OCI-LY3 (cell line): ENCODE measurements around the gene ABCG8.

ENCODE experiments used
- CTCF ChIP-seq: fragments of 200-600, 300-600 bp; sonication (generic); IDR thresholded peaks from 2 replicates; pipeline ENCODE4 v1.5.1; 2014; ENCODE audit warnings: antibody characterized with exemption, low read length, low read depth
- EZH2phosphoT487 ChIP-seq: fragments of 200-600 bp; shearing (Covaris generic); IDR thresholded peaks from 2 replicates; pipeline ENCODE4 v1.6.1; 2018; ENCODE audit warnings: antibody characterized with exemption, mixed run types, low read depth

GRCh38 chr2:43832457-43832856, 6.3 kb upstream of the ABCG8 start:
- TF ChIP-seq CTCF (no peak), EZH2phosphoT487 (no peak)
